HepG2 (cell line): ENCODE data around the gene LEF1. TPM values are rescaled to one million over a fixed set of nuclear protein-coding genes. Genes with fewer than 3 reads are reported as not detected.

Experiments used
- ATAC-seq: fragments of 200-7000 bp; cut with Tn5 transposase; 3 replicates; pipeline ENCODE4 v1.9.1; 2020; ENCODE audit warnings: mild to moderate bottlenecking, moderate library complexity
- BruUV-seq: library from RNA; stranded (reverse); fragments of 400-500 nt; replicated peaks from 2 replicates; lab custom pipeline; 2021; lab: Mats Ljungman, UMichigan
- CTCF ChIA-PET: fragments of 300-600 bp; formaldehyde crosslinking; extraction: SDS; loops from one replicate; lab custom pipeline; 2021; ENCODE audit warnings: low total read pairs, inconsistent platforms, low intra/inter-chr PET ratio; lab: Yijun Ruan, JAX
- POLR2A ChIA-PET: fragments of 350-600 bp; sonication (Branson Sonifier 250); formaldehyde crosslinking; loops from one replicate; lab custom pipeline; 2020; ENCODE audit warnings: antibody characterized with exemption, inconsistent platforms; lab: Yijun Ruan, JAX
- DNase-seq: peaks from one replicate; pipeline ENCODE4 v3.0.0-alpha.2; 2015; ENCODE audit warnings: low spot score
- FAIRE-seq: peaks from 3 replicates; lab custom pipeline; 2011; peaks lifted over from hg19 to GRCh38; lab: Jason Lieb, UNC
- H2AFZ ChIP-seq: one replicate; pipeline ENCODE4 v1.6.1; 2011; ENCODE audit warnings: low read length, inconsistent platforms
- H3K27ac ChIP-seq: fragments of 300-600 bp; 3 replicates; pipeline ENCODE4 v1.8.0; 2011; ENCODE audit warnings: mixed run types, mild to moderate bottlenecking, mixed read lengths, low read length, inconsistent platforms; ENCODE audit not compliant: insufficient read depth; ENCODE audit errors: extremely low read length
- H3K27me3 ChIP-seq, 2 experiments: fragments of 200-600 bp in 1 of 2; 2 replicates in 1 of 2; 3 replicates in 1 of 2; pipeline versions ENCODE4 v1.6.0 to v1.8.0; 2011; ENCODE audit warnings: low read length in 2 of 2, mild to moderate bottlenecking in 2 of 2, moderate library complexity in 2 of 2, inconsistent platforms in 1 of 2; ENCODE audit not compliant: insufficient read depth in 2 of 2, control insufficient read depth in 1 of 2
- H3K36me3 ChIP-seq, 2 experiments: fragments of 200-600 bp in 1 of 2; replicated peaks in 1 of 2; 2 replicates in 1 of 2; 3 replicates in 1 of 2; pipeline versions ENCODE4 v1.5.1 to v1.8.0; 2011; ENCODE audit warnings: low read length in 2 of 2, inconsistent platforms in 1 of 2; ENCODE audit not compliant: insufficient read depth in 2 of 2, control insufficient read depth in 1 of 2
- H3K4me1 ChIP-seq: 2 replicates; pipeline ENCODE4 v1.5.1; 2012; ENCODE audit warnings: low read length, inconsistent platforms; ENCODE audit not compliant: insufficient read depth
- H3K4me2 ChIP-seq: 2 replicates; pipeline ENCODE4 v1.6.0; 2011; ENCODE audit warnings: low read depth, low read length, inconsistent platforms
- H3K4me3 ChIP-seq, 3 experiments: fragments of 200-600 bp in 1 of 3; sonication (generic), shearing (Covaris generic) in 1 of 3; replicated peaks in 1 of 3; 2 replicates each; pipeline ENCODE4 v1.5.1; 2011 to 2016; ENCODE audit warnings: low read length in 3 of 3, inconsistent platforms in 2 of 3, low read depth in 2 of 3, mild to moderate bottlenecking in 2 of 3, control low read depth in 1 of 3, mixed read lengths in 1 of 3; ENCODE audit not compliant: insufficient read depth in 1 of 3
- H3K79me2 ChIP-seq: one replicate; pipeline ENCODE4 v1.6.1; 2011; ENCODE audit warnings: low read length, inconsistent platforms; ENCODE audit not compliant: insufficient read depth
- H3K9ac ChIP-seq: 2 replicates; pipeline ENCODE4 v1.6.0; 2011; ENCODE audit warnings: mild to moderate bottlenecking, low read depth, low read length, inconsistent platforms; ENCODE audit not compliant: insufficient read depth
- H3K9me3 ChIP-seq: 2 replicates; pipeline ENCODE4 v1.5.1; 2012; ENCODE audit warnings: mild to moderate bottlenecking, low read length
- H4K20me1 ChIP-seq: 2 replicates; pipeline ENCODE4 v1.6.0; 2011; ENCODE audit warnings: inconsistent platforms, mild to moderate bottlenecking, low read length, moderate library complexity; ENCODE audit not compliant: insufficient read depth
- CEBPB ChIP-seq: IDR thresholded peaks from 2 replicates; pipeline ENCODE4 v1.6.1; 2011; ENCODE audit warnings: low read depth, low read length, improper control_type of control experiment, borderline replicate concordance
- ETS1 ChIP-seq: sonication (generic); formaldehyde crosslinking; IDR thresholded peaks from 2 replicates; pipeline ENCODE4 v1.4.0; 2020; ENCODE audit warnings: missing genetic modification reagents
- ETV5 ChIP-seq: IDR thresholded peaks from 2 replicates; pipeline ENCODE4 v1.6.1; 2018; ENCODE audit warnings: missing biosample characterization, missing genetic modification reagents, inconsistent platforms, borderline replicate concordance
- NFE2L2 ChIP-seq: fragments of 150-350 bp; IDR thresholded peaks from 2 replicates; pipeline ENCODE4 v1.6.1; 2014; ENCODE audit warnings: low read length
- NKX3-1 ChIP-seq: sonication (generic); formaldehyde crosslinking; IDR thresholded peaks from 2 replicates; pipeline ENCODE4 v1.5.0; 2020; ENCODE audit warnings: missing genetic modification reagents
- RFX1 ChIP-seq: fragments of 450-650 bp; IDR thresholded peaks from 2 replicates; pipeline ENCODE4 v1.6.1; 2017
- ZNF101 ChIP-seq: sonication (generic); formaldehyde crosslinking; IDR thresholded peaks from 2 replicates; pipeline ENCODE4 v1.4.0; 2020; ENCODE audit warnings: mild to moderate bottlenecking, low read depth, missing genetic modification reagents, borderline replicate concordance
- ZSCAN31 ChIP-seq: sonication (generic); formaldehyde crosslinking; IDR thresholded peaks from 2 replicates; pipeline ENCODE4 v1.5.0; 2020; ENCODE audit warnings: low read depth, mild to moderate bottlenecking, missing genetic modification reagents
- WGBS: methylation state at CpG from one replicate; pipeline ENCODE4 v1.1.6; 2017; ENCODE audit warnings: low lambda C conversion rate; 5-methylcytosine and 5-hydroxymethylcytosine counted together
- in situ Hi-C: cut with HindIII; loops from 2 replicates; pipeline ENCODE4 v1.10.0; 2017; ENCODE audit warnings: low pct_unique_long_range_greater_than_20kb; ENCODE audit not compliant: extremely low pct_ligation_motif_present
- intact Hi-C: fragments of 100-400 bp; cut with micrococcal nuclease; formaldehyde crosslinking; loops from one replicate; pipeline ENCODE4 v1.10.0; 2022; ENCODE audit not compliant: unreplicated experiment
- polyA plus RNA-seq, 8 experiments: library from polyadenylated mRNA; depleted of rRNA in 3 of 8; stranded (reverse) in 7 of 8; unstranded in 1 of 8; fragments of >200 nt; fragmentation: Illumina TruSeq in 4 of 8; extraction: Trizol in 4 of 8; gene quantifications; 2 replicates each; pipeline versions ENCODE4 v1.2.1 to v1.2.3, GENCODE V29; 2011 to 2016; ENCODE audit warnings: low read depth in 4 of 8, missing spikeins in 1 of 8, mixed read lengths in 1 of 8; ENCODE audit not compliant: insufficient read depth in 1 of 8
- total RNA-seq, 5 experiments: library from RNA; depleted of rRNA; stranded (reverse); fragments of >200 nt; fragmentation: Illumina TruSeq; extraction: Trizol; gene quantifications; 2 replicates each; pipeline ENCODE4 v1.2.3, GENCODE V29; 2016; ENCODE audit warnings: low read depth in 1 of 5
- TF ChIP-seq, protein P1 (sequence below): sonication (generic); formaldehyde crosslinking; IDR thresholded peaks from 2 replicates; pipeline ENCODE4 v1.4.0; 2020; ENCODE audit warnings: missing genetic modification reagents, borderline replicate concordance

The LEF1 gene
- total and polyA plus RNA-seq, 2 of the 13 experiments (the other 11 are each of a cell fraction or from before 2014, with no cell fraction given), result 0.22 to 0.29 TPM

DNA sequence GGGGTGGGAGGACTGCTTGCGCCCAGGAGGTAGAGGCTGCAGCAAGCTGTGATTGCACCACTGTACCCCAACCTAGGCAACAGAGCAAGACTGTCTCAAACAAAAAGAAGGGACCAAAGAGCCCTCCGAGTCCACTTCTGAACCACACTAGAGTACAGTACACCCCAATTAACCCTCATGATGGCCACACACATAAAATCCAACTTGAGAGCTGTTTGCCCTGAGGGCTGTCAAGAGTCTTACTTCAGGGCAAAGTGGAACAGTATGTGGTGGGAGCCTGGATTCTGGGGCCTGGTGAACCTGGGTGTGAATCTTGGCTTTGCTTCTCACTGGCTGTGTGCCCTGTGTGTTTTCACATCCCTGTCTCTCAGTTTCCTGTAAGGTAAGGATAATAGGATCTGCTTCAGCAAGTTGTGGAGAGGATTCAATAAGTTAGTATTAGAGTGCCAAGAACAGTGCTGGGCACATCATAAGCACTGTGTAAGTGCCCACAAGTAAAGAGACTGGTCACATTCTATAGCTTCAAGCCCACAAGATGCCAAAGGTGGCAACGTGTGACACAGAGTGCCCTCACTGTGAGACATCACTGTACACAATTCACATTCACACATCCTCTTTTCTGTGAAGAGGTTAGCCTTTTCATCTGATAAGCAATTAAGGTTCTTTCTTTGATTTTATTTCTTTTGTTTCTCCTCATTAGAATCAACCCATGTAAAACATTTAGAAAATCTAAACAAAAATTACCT, 52.1 kb downstream of the LEF1 start:
- H3K27me3 ChIP-seq, result no peaks in the 10 kb centered on the region
- TF ChIP-seq NKX3-1 (no peak), ZSCAN31 (CRISPR knock-in tag) (no peak), ZNF101 (CRISPR knock-in tag) (no peak), NFE2L2 (no peak), RFX1 (no peak), ETS1 (CRISPR knock-in tag) (no peak), CEBPB (no peak), ETV5 (CRISPR knock-in tag) (no peak)
- TF ChIP-seq, protein P1, sequence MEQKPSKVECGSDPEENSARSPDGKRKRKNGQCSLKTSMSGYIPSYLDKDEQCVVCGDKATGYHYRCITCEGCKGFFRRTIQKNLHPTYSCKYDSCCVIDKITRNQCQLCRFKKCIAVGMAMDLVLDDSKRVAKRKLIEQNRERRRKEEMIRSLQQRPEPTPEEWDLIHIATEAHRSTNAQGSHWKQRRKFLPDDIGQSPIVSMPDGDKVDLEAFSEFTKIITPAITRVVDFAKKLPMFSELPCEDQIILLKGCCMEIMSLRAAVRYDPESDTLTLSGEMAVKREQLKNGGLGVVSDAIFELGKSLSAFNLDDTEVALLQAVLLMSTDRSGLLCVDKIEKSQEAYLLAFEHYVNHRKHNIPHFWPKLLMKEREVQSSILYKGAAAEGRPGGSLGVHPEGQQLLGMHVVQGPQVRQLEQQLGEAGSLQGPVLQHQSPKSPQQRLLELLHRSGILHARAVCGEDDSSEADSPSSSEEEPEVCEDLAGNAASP (CRISPR knock-in tag), result no peak
- TF ChIP-seq, all 625 proteins: peak for 0
- peaks cover 16% of the 10 kb centered on the region for H3K4me1 ChIP-seq
- H3K79me2 ChIP-seq, result no peaks in the 10 kb centered on the region
- in situ Hi-C loops (no loop called here), intact Hi-C loops (no loop called here)
- H3K27ac ChIP-seq, result no peak overlapping the region
- H3K9ac ChIP-seq, result no peak overlapping the region
- no peaks in the 10 kb centered on the region for H3K9me3 ChIP-seq
- no peak for FAIRE-seq
- CTCF ChIA-PET, result no interaction called here
- BruUV-seq, result no TSS peak
- POLR2A ChIA-PET, result no interaction called here
- no peaks in the 10 kb centered on the region for H3K36me3 ChIP-seq
- no peak overlapping the region for H3K4me3 ChIP-seq
- H3K4me2 ChIP-seq, result no peak overlapping the region
- no peak overlapping the region for H2AFZ ChIP-seq
- no peak for DNase-seq
- no peaks in the 10 kb centered on the region for H4K20me1 ChIP-seq
- ATAC-seq, result no peak
- 42% methylated on average over 2 of the region's 3 CpGs for WGBS
